ENCODE measurements around the gene OGT. TPM values are rescaled to one million over a fixed set of nuclear protein-coding genes. Genes with fewer than 3 reads are reported as not detected.

The OGT gene
- polyA plus RNA-seq, 3 donors: 11.7 to 310 (median 14.0) TPM

- no CpG with 5 or more reads among the region's 2 CpGs for WGBS (ENCODE audit: insufficient coverage)
- no peak overlapping the region for H3K4me3 Mint-ChIP-seq
- H3K9me3 ChIP-seq (replicated peaks in 1 of 2; ENCODE audit: control insufficient read depth in 1 of 2, insufficient read depth in 1 of 2, low read length in 2 of 2): no peaks in the 10 kb centered on the region
- no peak overlapping the region for H3K27ac ChIP-seq (ENCODE audit: low read depth in 1 of 2, low read length in 2 of 2)
- TF ChIP-seq, protein P1, sequence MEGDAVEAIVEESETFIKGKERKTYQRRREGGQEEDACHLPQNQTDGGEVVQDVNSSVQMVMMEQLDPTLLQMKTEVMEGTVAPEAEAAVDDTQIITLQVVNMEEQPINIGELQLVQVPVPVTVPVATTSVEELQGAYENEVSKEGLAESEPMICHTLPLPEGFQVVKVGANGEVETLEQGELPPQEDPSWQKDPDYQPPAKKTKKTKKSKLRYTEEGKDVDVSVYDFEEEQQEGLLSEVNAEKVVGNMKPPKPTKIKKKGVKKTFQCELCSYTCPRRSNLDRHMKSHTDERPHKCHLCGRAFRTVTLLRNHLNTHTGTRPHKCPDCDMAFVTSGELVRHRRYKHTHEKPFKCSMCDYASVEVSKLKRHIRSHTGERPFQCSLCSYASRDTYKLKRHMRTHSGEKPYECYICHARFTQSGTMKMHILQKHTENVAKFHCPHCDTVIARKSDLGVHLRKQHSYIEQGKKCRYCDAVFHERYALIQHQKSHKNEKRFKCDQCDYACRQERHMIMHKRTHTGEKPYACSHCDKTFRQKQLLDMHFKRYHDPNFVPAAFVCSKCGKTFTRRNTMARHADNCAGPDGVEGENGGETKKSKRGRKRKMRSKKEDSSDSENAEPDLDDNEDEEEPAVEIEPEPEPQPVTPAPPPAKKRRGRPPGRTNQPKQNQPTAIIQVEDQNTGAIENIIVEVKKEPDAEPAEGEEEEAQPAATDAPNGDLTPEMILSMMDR (IDR thresholded peaks at IDR 0.05): no peak
- H3K27me3 Mint-ChIP-seq (ENCODE audit: low read depth in 3 of 3): peaks cover 0 to 6% (median 0%) of the 10 kb centered on the region in 3 donors
- H3K9ac ChIP-seq (ENCODE audit: insufficient read depth, low read length, poor library complexity, severe bottlenecking): no peak overlapping the region
- H3K9me3 Mint-ChIP-seq: no peaks in the 10 kb centered on the region
- H3K79me2 ChIP-seq (ENCODE audit: insufficient read depth, low read length): no peaks in the 10 kb centered on the region
- no peak overlapping the region for H3K4me3 ChIP-seq (replicated peaks in 1 of 3; ENCODE audit: low read depth in 2 of 3, low read length in 3 of 3)
- DNase-seq: no peak
- H3K36me3 ChIP-seq (replicated peaks in 1 of 2; ENCODE audit: control insufficient read depth in 1 of 2, insufficient read depth in 2 of 2, low read length in 2 of 2): peaks cover 54 to 85% of the 10 kb centered on the region in 2 donors
- H3K27ac Mint-ChIP-seq: peak overlapping the region in 1 of 7 donors; percentile 58
- H3K4me2 ChIP-seq (replicated peaks; ENCODE audit: extremely low read depth, low read length, poor library complexity, severe bottlenecking): no peak overlapping the region
- H3K4me1 ChIP-seq (ENCODE audit: control insufficient read depth in 1 of 2, insufficient read depth in 2 of 2, low read length in 2 of 2): no peaks in the 10 kb centered on the region
- peaks cover 59% of the 10 kb centered on the region for H4K20me1 ChIP-seq (ENCODE audit: insufficient read depth, low read length)
- intact Hi-C loops (cut with micrococcal nuclease): loop anchor here in 1 of 2 donors (10.0 kb wide), 1 partner anchor 179 kb away; no protein-coding TSS in a partner anchor
- peaks cover 49 to 82% of the 10 kb centered on the region in 2 donors for H3K36me3 Mint-ChIP-seq
- H3K27me3 ChIP-seq (ENCODE audit: control insufficient read depth in 2 of 2, insufficient read depth in 2 of 2, low read length in 2 of 2): no peaks in the 10 kb centered on the region
- H2AFZ ChIP-seq (ENCODE audit: insufficient read depth, low read depth, low read length, poor library complexity, severe bottlenecking): no peak overlapping the region
- H3K4me1 Mint-ChIP-seq: no peaks in the 10 kb centered on the region
Measured at GRCh38 chrX:71573590-71573989, 40.7 kb downstream of the OGT start.

DNA sequence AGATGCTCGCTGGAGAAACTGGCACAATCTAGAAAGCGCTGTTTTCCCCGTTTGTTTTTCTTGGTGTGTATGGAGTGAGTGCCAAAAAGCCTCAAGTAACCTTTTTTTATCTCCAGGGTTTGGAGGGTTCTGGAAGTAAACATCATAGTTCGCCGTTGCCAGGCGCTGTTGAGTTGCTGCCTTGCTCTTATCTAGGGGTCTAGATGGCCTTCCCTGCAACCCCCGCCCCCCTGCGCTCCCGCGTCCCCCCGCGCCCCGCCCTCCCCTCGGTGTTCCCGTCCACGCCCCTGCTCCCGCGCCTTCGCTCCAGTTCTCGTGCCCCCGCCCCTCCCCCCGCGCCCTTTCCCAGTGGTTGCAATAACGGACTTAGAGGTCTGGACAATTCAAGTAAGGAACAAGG, 44.8 kb downstream of the OGT start:
- Mint-ChIP-seq H3K4me3 (no peak overlapping the region), H3K27me3 (ENCODE audit: low read depth in 3 of 3) (peaks cover 0 to 1% (median 0%) of the 10 kb centered on the region in 3 donors), H3K27ac (peak overlapping the region in 1 of 7 donors; percentile 57), H3K36me3 (peaks cover 41 to 54% of the 10 kb centered on the region in 2 donors), H3K4me1 (no peaks in the 10 kb centered on the region), H3K9me3 (peaks cover 0 to 5% (median 0%) of the 10 kb centered on the region in 7 donors)
- Histone ChIP-seq H3K79me2 (ENCODE audit: insufficient read depth, low read length) (no peaks in the 10 kb centered on the region), H3K9ac (ENCODE audit: insufficient read depth, low read length, poor library complexity, severe bottlenecking) (no peak overlapping the region), H3K9me3 (replicated peaks in 1 of 2; ENCODE audit: control insufficient read depth in 1 of 2, insufficient read depth in 1 of 2, low read length in 2 of 2) (no peaks in the 10 kb centered on the region), H4K20me1 (ENCODE audit: insufficient read depth, low read length) (peaks cover 41% of the 10 kb centered on the region), H3K27me3 (ENCODE audit: control insufficient read depth in 2 of 2, insufficient read depth in 2 of 2, low read length in 2 of 2) (no peaks in the 10 kb centered on the region), H2AFZ (ENCODE audit: insufficient read depth, low read depth, low read length, poor library complexity, severe bottlenecking) (no peak overlapping the region), H3K4me2 (replicated peaks; ENCODE audit: extremely low read depth, low read length, poor library complexity, severe bottlenecking) (no peak overlapping the region), H3K36me3 (replicated peaks in 1 of 2; ENCODE audit: control insufficient read depth in 1 of 2, insufficient read depth in 2 of 2, low read length in 2 of 2) (peaks cover 31 to 56% of the 10 kb centered on the region in 2 donors), H3K4me1 (ENCODE audit: control insufficient read depth in 1 of 2, insufficient read depth in 2 of 2, low read length in 2 of 2) (no peaks in the 10 kb centered on the region), H3K4me3 (replicated peaks in 1 of 3; ENCODE audit: low read depth in 2 of 3, low read length in 3 of 3) (no peak overlapping the region), H3K27ac (ENCODE audit: low read depth in 1 of 2, low read length in 2 of 2) (no peak overlapping the region)
- WGBS (ENCODE audit: insufficient coverage): no CpG with 5 or more reads among the region's 24 CpGs
- intact Hi-C loops (cut with micrococcal nuclease): loop anchor here in 1 of 2 donors (10.0 kb wide), 1 partner anchor 183 kb away; no protein-coding TSS in a partner anchor
- TF ChIP-seq, protein P1 (IDR thresholded peaks at IDR 0.05): no peak
- no peak for DNase-seq
